Omental fat pad (tissue), 4 donors: ENCODE results near the gene TAS1R1. TPM values are rescaled to one million over a fixed set of nuclear protein-coding genes. Genes with fewer than 3 reads are reported as not detected.
A peak's percentile ranks its signal among the peaks of the same experiment; 100 is the strongest.
"Not testable (repeated sequence)": the region's sequence is repeated elsewhere in the genome, so short reads cannot be mapped to it uniquely, and the experiment has no call there.

Source experiments
- ATAC-seq: fragments of 150-250 bp; one replicate; pipeline ENCODE4 v1.9.1; 2016; ENCODE audit warnings: mild to moderate bottlenecking, moderate library complexity; ENCODE audit not compliant: low FRiP score
- DNase-seq: peaks from one replicate; pipeline ENCODE4 v3.0.0-alpha.2; 2019; ENCODE audit warnings: low spot score
- total RNA-seq, 4 donors: library from RNA; depleted of rRNA; stranded (reverse); fragments of >200 nt; gene quantifications; one replicate each; pipeline ENCODE4 v1.1.0, GENCODE V29; 2016
- TF ChIP-seq, protein P1 (sequence below), 3 donors: fragments of 450-650 bp; IDR thresholded peaks; one replicate each; pipeline ENCODE4 v1.5.1; 2016 to 2017; ENCODE audit warnings: antibody characterized with exemption in 3 of 3, mild to moderate bottlenecking in 3 of 3, moderate library complexity in 2 of 3

Gene TAS1R1
- total RNA-seq, 4 donors from 2014 or later = 0.19 TPM; not detected in 3

DNA sequence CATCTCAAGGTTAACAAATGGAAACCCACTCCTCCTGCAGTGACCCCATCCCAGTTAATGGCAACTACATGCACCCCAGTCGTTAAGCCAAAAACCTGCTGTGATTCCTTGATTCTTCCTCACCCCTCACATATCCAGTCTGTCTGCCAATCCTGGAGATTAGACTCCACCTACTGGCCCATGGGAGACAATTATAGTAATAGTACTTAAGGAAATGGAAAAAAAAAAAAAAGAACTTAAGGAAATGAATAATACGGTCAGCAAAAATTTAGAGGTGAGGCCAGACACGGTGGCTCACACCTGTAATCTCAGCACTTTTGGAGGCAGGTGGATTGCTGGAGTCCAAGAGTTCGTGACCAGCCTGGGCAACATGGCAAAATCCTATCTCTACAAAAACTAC lies 7.8 kb upstream of the TAS1R1 start:
- ATAC-seq = no peak
- DNase-seq = no peak
- TF ChIP-seq, protein P1, sequence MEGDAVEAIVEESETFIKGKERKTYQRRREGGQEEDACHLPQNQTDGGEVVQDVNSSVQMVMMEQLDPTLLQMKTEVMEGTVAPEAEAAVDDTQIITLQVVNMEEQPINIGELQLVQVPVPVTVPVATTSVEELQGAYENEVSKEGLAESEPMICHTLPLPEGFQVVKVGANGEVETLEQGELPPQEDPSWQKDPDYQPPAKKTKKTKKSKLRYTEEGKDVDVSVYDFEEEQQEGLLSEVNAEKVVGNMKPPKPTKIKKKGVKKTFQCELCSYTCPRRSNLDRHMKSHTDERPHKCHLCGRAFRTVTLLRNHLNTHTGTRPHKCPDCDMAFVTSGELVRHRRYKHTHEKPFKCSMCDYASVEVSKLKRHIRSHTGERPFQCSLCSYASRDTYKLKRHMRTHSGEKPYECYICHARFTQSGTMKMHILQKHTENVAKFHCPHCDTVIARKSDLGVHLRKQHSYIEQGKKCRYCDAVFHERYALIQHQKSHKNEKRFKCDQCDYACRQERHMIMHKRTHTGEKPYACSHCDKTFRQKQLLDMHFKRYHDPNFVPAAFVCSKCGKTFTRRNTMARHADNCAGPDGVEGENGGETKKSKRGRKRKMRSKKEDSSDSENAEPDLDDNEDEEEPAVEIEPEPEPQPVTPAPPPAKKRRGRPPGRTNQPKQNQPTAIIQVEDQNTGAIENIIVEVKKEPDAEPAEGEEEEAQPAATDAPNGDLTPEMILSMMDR (IDR thresholded peaks at IDR 0.05) = no peak

- ATAC-seq = peak; percentile 96
- TF ChIP-seq, protein P1 (IDR thresholded peaks at IDR 0.05) = peak in 2 of 3 donors; percentile 84 to 94
- peak; percentile 78 for DNase-seq
Observed at GRCh38 chr1:6554031-6554906, 838 bp upstream of the TAS1R1 start, which contains the start of gene NOL9. Gene NOL9, minus strand, starts transcription at chr1:6554513. Its CDS starts 11 bp downstream, at chr1:6554502.

DNA sequence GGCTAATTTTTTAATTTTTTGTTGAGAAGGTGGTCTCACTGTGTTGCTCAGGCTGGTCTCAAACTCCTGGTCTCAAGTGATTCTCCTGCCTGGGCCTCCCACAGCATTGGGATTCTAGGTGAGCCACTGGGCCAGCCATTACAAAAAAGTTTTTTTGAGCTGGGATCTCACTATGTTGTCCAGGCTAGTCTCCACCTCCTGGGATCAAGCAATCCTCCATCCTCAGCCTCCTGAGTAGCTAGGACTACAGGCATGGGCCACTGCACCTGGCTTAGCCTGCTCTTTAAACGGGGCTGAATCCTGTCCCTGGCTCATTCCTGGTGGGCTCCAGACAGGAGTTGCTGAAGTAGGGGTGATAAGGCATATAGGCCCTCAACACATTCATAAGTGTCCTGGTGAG lies 2.5 kb downstream of the TAS1R1 start:
- DNase-seq (no peak), ATAC-seq (no peak)
- TF ChIP-seq, protein P1 (IDR thresholded peaks at IDR 0.05) = no peak

- ATAC-seq, DNase-seq: not testable (repeated sequence)
Observed at GRCh38 chr1:6559161-6559560, 4.1 kb downstream of the TAS1R1 start.

DNA sequence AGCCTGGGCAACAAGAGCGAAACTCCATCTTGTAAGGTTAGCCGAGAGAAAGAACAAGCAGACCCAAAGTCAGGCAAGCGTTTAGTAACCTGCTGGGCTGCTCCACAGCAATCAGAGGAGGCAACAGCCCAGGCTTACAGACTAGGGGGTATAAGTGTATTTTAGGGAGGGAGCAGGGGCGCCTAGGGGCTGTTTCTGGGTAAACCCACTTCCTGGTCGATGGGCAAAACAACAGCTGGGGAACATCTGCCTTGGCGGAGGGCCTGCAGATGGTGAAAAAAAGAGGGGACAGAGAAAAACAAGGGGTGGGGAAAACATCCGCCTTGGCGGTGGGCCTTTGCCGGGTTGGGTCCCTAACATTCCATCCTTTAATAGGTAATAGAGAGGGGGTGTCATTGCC lies 5.2 kb downstream of the TAS1R1 start:
- no peak for DNase-seq
- no peak for ATAC-seq
- TF ChIP-seq, protein P1 (IDR thresholded peaks at IDR 0.05) = no peak

DNA sequence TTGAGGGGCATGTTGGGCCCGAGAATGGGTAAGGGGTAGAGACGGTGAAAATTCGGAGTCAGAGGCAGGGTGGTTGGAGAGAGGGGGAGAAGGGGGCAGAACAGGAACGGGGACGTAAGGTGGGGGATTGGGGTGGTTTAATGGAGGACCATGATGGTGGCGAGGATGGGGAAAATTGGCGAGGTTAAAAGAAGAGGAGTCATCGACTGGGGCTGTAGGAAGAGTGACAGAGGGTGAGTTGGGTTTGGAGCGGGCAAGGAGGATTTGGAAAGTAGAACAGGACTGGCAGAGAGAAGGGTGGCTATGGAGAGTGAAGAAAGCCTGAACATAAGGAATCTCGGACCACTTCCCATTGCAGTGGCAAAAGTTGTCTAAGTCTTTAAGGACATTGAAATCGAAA lies 13.9 kb downstream of the TAS1R1 start:
- ATAC-seq (no peak), DNase-seq (no peak)
- TF ChIP-seq, protein P1 (IDR thresholded peaks at IDR 0.05) = no peak

- DNase-seq = no peak
- ATAC-seq = no peak
- TF ChIP-seq, protein P1 (IDR thresholded peaks at IDR 0.05) = no peak
Observed at GRCh38 chr1:6570100-6570499, 15.0 kb downstream of the TAS1R1 start.
